Fibroblast of the aortic adventitia (primary cell): ENCODE data around the gene ATXN1. TPM values are rescaled to one million over a fixed set of nuclear protein-coding genes. Genes with fewer than 3 reads are reported as not detected.

Source experiments
- DNase-seq: peaks from one replicate; pipeline ENCODE4 v3.0.0-alpha.2; 2010; ENCODE audit warnings: low read depth
- H3K4me3 ChIP-seq: 2 replicates; pipeline ENCODE4 v1.5.1; 2011; ENCODE audit warnings: low read depth, mild to moderate bottlenecking, control low read depth, low read length, moderate library complexity
- CTCF ChIP-seq: IDR thresholded peaks from 2 replicates; pipeline ENCODE4 v1.5.1; 2011; ENCODE audit warnings: mild to moderate bottlenecking, low read length, control low read depth, inconsistent platforms; ENCODE audit not compliant: insufficient read depth
- total RNA-seq: library from RNA; depleted of rRNA; stranded (reverse); fragments of >200 nt; gene quantifications from 2 replicates; pipeline ENCODE4 v1.2.3, GENCODE V29; 2012; ENCODE audit warnings: low replicate concordance

ATXN1 gene
- total RNA-seq, 1 donor = 39.3 TPM

- no peak for TF ChIP-seq CTCF
- no peak for DNase-seq
- no peak overlapping the region for H3K4me3 ChIP-seq
Observed at GRCh38 chr6:16318953-16319720, 442.1 kb downstream of the ATXN1 start.

GRCh38 chr6:16318538-16318937 is 442.7 kb downstream of the ATXN1 start:
- H3K4me3 ChIP-seq = no peak overlapping the region
- TF ChIP-seq CTCF = no peak
- DNase-seq = peak; percentile 90

- DNase-seq = peak; percentile 85
- no peak overlapping the region for H3K4me3 ChIP-seq
- peak; percentile 88 for TF ChIP-seq CTCF
Observed at GRCh38 chr6:16316741-16317251, 444.5 kb downstream of the ATXN1 start.

GRCh38 chr6:16314296-16314695 is 447.0 kb downstream of the ATXN1 start:
- no peak overlapping the region for H3K4me3 ChIP-seq
- DNase-seq = no peak
- no peak for TF ChIP-seq CTCF

- DNase-seq = no peak
Observed at GRCh38 chr6:16313732-16314131, 447.5 kb downstream of the ATXN1 start.

GRCh38 chr6:16311763-16312162 is 449.5 kb downstream of the ATXN1 start:
- DNase-seq = no peak
- TF ChIP-seq CTCF = no peak
- H3K4me3 ChIP-seq = no peak overlapping the region

More at GRCh38 chr6:16313732-16314131, 447.5 kb downstream of the ATXN1 start:
- no peak for TF ChIP-seq CTCF
- no peak overlapping the region for H3K4me3 ChIP-seq
